Transverse colon (tissue), 4 donors: Measurements from ENCODE around the gene KCNJ10. TPM values are rescaled to one million over a fixed set of nuclear protein-coding genes. Genes with fewer than 3 reads are reported as not detected.

ENCODE experiments used
- DNase-seq: peaks from one replicate; pipeline ENCODE4 v3.0.0-alpha.2; 2019
- H3K27ac ChIP-seq, 4 donors: fragments of 200-600 bp; sonication (generic); 2 replicates each; pipeline ENCODE4 v1.5.1; 2016 to 2018; ENCODE audit warnings: inconsistent platforms in 4 of 4
- H3K27me3 ChIP-seq: fragments of 200-600 bp; sonication (generic); 2 replicates; pipeline ENCODE4 v1.5.1; 2017; ENCODE audit warnings: inconsistent platforms
- H3K36me3 ChIP-seq, 4 donors: fragments of 200-600 bp; sonication (generic); 2 replicates each; pipeline ENCODE4 v1.5.1; 2017 to 2019; ENCODE audit warnings: inconsistent platforms in 4 of 4
- H3K4me1 ChIP-seq, 4 donors: fragments of 200-600 bp; sonication (generic); 2 replicates each; pipeline ENCODE4 v1.5.1; 2017 to 2020; ENCODE audit warnings: inconsistent platforms in 4 of 4
- H3K4me3 ChIP-seq, 4 donors: fragments of 200-600 bp; sonication (generic); 1 replicate in 1 of 4; 2 replicates in 3 of 4; pipeline versions ENCODE4 v1.5.1 to v1.6.1; 2017 to 2019; ENCODE audit warnings: inconsistent platforms in 4 of 4
- H3K9me3 ChIP-seq, 2 donors: fragments of 200-600 bp; sonication (generic); 2 replicates each; pipeline ENCODE4 v1.5.1; 2017 to 2019; ENCODE audit warnings: inconsistent platforms in 2 of 2
- EP300 ChIP-seq: sonication (generic); formaldehyde crosslinking; IDR thresholded peaks from one replicate; pipeline ENCODE4 v1.6.1; 2017; ENCODE audit warnings: antibody characterized with exemption, low read depth
- POLR2A ChIP-seq: fragments of 450-650 bp; IDR thresholded peaks from one replicate; pipeline ENCODE4 v1.6.1; 2016; ENCODE audit warnings: antibody characterized with exemption, mild to moderate bottlenecking, moderate library complexity
- POLR2AphosphoS5 ChIP-seq, 3 donors: sonication (generic); formaldehyde crosslinking; IDR thresholded peaks; one replicate each; pipeline ENCODE4 v1.6.1; 2016; ENCODE audit warnings: antibody characterized with exemption in 3 of 3
- WGBS, 2 donors: methylation state at CpG; one replicate each; pipeline ENCODE4 v1.1.5; 2018; ENCODE audit warnings: low coverage in 1 of 2; 5-methylcytosine and 5-hydroxymethylcytosine counted together
- in situ Hi-C, 4 donors: fragments of 200-750 bp; cut with MboI; loops; one replicate each; pipeline versions ENCODE4 v1.15.0 to v1.15.1; 2017; ENCODE audit warnings: low sequenced_read_pairs in 3 of 4, low pct_ligation_motif_present in 1 of 4, low pct_unique_long_range_greater_than_20kb in 1 of 4
- intact Hi-C: fragments of 100-400 bp; cut with DNase I; formaldehyde crosslinking; loops from one replicate; pipeline ENCODE4 v1.15.1; 2023; ENCODE audit warnings: low total_unique reads
- total RNA-seq, 4 donors: library from RNA; depleted of rRNA; stranded (reverse); fragments of >200 nt; gene quantifications; one replicate each; pipeline ENCODE4 v1.1.0, GENCODE V29; 2016
- TF ChIP-seq, protein P1 (sequence below), 5 experiments: fragments of 200-600 bp in 3 of 5; fragments of 450-650 bp in 2 of 5; sonication (generic) in 3 of 5; IDR thresholded peaks; 1 replicate in 2 of 5; 2 replicates in 3 of 5; pipeline ENCODE4 v1.5.1; 2016 to 2017; ENCODE audit warnings: antibody characterized with exemption in 5 of 5, inconsistent platforms in 3 of 5, mild to moderate bottlenecking in 2 of 5, moderate library complexity in 1 of 5

The KCNJ10 gene
- total RNA-seq, 4 donors from 2014 or later: not detected

DNA sequence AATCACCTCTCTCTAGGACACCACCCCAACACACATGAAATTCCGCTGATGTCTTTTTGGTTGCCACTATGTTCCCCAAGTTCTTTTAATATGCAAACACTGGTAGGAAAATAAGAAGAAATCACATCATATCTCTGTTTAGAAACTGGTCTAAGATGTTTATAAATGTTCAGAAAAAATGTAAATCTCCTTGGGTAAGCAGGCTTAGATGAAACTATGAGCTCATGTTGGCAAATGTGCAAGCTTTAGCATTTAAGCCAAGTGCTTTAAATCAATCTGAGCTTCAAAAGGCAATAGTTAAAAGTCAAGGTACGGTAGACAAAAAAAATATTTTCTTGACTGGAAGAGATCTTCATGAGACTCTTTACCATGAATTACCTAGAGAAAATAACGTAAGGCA is 90.7 kb downstream of the KCNJ10 start:
- Histone ChIP-seq H3K4me3 (no peak overlapping the region), H3K9me3 (no peaks in the 10 kb centered on the region), H3K36me3 (no peaks in the 10 kb centered on the region), H3K4me1 (peaks cover 0 to 4% (median 0%) of the 10 kb centered on the region in 4 donors), H3K27me3 (no peaks in the 10 kb centered on the region), H3K27ac (peak overlapping the region in 1 of 4 donors; percentile 23)
- intact Hi-C loops: loop anchor here (10.0 kb wide), 1 partner anchor 1204 kb away; the partner anchor contains the start of gene OR6N1
- TF ChIP-seq POLR2A (no peak), POLR2AphosphoS5 (IDR thresholded peaks at IDR 0.05) (peak in 2 of 3 donors; percentile 14)
- 58% methylated on average over 3 of the region's 3 CpGs for WGBS, 2 donors
- no peak for DNase-seq
- in situ Hi-C loops: no loop called here

DNA sequence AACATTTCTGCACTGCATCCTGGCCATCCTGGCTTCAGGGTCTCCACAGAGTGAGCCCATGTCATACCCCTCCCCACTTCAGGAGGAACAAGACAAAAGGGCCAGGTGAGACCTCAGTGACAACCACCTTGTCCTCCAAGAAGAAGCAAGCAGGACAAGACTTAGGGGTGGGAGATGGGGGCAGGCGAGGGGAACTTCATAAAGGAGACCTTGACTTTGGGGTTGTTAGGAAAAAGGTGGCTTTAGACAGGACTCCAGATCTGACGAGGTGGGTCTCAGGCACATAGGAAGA is 91.9 kb downstream of the KCNJ10 start:
- no peak for TF ChIP-seq POLR2AphosphoS5 (IDR thresholded peaks at IDR 0.05)
- TF ChIP-seq POLR2A: no peak
- no peak for TF ChIP-seq EP300
- TF ChIP-seq, protein P1, sequence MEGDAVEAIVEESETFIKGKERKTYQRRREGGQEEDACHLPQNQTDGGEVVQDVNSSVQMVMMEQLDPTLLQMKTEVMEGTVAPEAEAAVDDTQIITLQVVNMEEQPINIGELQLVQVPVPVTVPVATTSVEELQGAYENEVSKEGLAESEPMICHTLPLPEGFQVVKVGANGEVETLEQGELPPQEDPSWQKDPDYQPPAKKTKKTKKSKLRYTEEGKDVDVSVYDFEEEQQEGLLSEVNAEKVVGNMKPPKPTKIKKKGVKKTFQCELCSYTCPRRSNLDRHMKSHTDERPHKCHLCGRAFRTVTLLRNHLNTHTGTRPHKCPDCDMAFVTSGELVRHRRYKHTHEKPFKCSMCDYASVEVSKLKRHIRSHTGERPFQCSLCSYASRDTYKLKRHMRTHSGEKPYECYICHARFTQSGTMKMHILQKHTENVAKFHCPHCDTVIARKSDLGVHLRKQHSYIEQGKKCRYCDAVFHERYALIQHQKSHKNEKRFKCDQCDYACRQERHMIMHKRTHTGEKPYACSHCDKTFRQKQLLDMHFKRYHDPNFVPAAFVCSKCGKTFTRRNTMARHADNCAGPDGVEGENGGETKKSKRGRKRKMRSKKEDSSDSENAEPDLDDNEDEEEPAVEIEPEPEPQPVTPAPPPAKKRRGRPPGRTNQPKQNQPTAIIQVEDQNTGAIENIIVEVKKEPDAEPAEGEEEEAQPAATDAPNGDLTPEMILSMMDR (IDR thresholded peaks at IDR 0.05): no peak
- no peaks in the 10 kb centered on the region for H3K36me3 ChIP-seq
- intact Hi-C loops (loop anchor here (1.0 to 10.0 kb wide), 2 partner anchors 34 to 1203 kb away; partner anchors contain the start of gene OR6N1), in situ Hi-C loops (no loop called here)
- DNase-seq: no peak
- H3K27me3 ChIP-seq: no peaks in the 10 kb centered on the region
- 74% methylated on average over 2 of the region's 2 CpGs; no CpG with 5 or more reads in 1 of the 2 donors for WGBS, 2 donors
- no peaks in the 10 kb centered on the region for H3K9me3 ChIP-seq
- peaks cover 0 to 4% (median 0%) of the 10 kb centered on the region in 4 donors for H3K4me1 ChIP-seq
- H3K27ac ChIP-seq: no peak overlapping the region
- H3K4me3 ChIP-seq: no peak overlapping the region

DNA sequence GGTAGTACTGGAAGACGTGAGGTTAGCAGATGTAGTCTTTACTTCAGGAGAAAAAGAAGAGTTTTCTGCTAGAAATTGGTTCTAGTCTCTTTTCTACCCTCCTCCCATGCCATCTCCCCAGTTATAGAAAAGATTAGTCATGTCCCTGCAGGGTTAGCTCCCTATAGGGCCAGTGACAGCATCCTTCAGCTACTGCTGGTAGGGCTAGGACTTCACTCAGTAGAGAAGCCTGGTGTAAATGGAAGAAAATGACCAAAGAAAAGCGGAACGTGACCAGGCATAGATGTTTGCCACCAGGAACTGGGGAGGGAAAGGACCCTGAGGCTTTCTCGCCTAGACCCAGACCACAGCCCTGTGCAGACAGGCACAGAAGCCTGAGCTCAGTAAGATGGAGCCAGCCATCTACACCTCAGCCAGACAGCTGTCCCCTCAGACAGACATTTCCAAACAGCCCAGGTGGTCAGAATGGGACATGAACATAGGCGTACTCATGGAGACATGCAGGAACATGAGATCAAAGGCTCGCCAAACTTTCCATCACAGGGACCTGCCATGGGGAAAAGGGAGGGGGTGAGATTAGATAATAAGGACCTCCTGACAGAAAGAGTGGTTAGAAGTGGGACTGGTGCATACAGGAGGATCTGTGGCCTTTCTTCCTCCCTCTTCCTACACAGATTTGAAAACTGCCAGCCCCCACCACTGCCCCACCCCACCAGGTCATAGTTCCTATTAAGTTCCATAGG is 92.4 kb downstream of the KCNJ10 start:
- no peaks in the 10 kb centered on the region for H3K27me3 ChIP-seq
- WGBS, 2 donors: 71 to 89% methylated on average over 4 to 6 of the region's 6 CpGs
- H3K27ac ChIP-seq: no peak overlapping the region
- no peaks in the 10 kb centered on the region for H3K9me3 ChIP-seq
- intact Hi-C loops (loop anchor here (1.0 to 10.0 kb wide), 2 partner anchors 33 to 1203 kb away; partner anchors contain the start of gene OR6N1), in situ Hi-C loops (no loop called here)
- no peak overlapping the region for H3K4me3 ChIP-seq
- H3K36me3 ChIP-seq: no peaks in the 10 kb centered on the region
- peaks cover 0 to 4% (median 0%) of the 10 kb centered on the region in 4 donors for H3K4me1 ChIP-seq
- DNase-seq: no peak
- TF ChIP-seq POLR2A (no peak), EP300 (no peak), POLR2AphosphoS5 (IDR thresholded peaks at IDR 0.05) (no peak)
- TF ChIP-seq, protein P1 (IDR thresholded peaks at IDR 0.05): no peak

DNA sequence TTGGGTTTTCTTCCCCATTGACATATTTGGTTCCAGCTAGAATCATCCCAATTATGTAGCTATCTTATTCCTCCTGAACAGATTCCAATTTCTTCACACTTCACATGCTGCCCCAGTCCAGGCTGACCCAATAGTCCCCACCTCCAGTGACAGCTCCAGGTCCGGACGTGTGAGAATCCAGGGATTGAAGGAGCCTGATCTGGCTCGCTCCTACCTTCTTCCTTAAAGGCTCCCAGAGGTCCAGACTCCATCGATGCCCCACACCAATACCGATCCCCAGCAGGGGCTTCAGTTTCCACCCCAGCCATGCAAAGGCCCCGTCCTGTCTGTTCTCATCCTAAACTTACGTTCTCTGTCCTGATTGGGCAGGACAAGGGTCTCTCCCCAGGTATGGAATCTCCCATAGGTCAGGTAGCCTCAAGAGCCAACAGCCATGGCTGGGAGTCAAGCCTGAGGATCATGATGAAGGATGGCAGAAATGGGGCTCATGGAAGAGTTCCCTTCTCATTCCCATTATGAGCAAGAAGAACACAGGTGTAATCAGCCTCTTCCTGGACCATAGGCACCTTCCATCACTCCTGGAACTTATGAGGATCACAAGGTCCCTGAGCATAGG is 95.5 kb downstream of the KCNJ10 start:
- no peaks in the 10 kb centered on the region for H3K9me3 ChIP-seq
- H3K4me3 ChIP-seq: no peak overlapping the region
- 82 to 100% methylated on average over 2 to 7 of the region's 7 CpGs for WGBS, 2 donors
- no peaks in the 10 kb centered on the region for H3K36me3 ChIP-seq
- H3K4me1 ChIP-seq: peaks cover 9 to 28% (median 13%) of the 10 kb centered on the region in 4 donors
- in situ Hi-C loops: no loop called here
- H3K27ac ChIP-seq: no peak overlapping the region
- DNase-seq: no peak
- TF ChIP-seq, protein P1 (IDR thresholded peaks at IDR 0.05): no peak
- TF ChIP-seq POLR2AphosphoS5 (IDR thresholded peaks at IDR 0.05) (no peak), EP300 (no peak), POLR2A (no peak)
- H3K27me3 ChIP-seq: no peaks in the 10 kb centered on the region
- intact Hi-C loops: loop anchor here (10.0 kb wide), 1 partner anchor 1200 kb away; the partner anchor contains the start of gene OR6N1
